ENCODE data around the gene DPH7.

DNA sequence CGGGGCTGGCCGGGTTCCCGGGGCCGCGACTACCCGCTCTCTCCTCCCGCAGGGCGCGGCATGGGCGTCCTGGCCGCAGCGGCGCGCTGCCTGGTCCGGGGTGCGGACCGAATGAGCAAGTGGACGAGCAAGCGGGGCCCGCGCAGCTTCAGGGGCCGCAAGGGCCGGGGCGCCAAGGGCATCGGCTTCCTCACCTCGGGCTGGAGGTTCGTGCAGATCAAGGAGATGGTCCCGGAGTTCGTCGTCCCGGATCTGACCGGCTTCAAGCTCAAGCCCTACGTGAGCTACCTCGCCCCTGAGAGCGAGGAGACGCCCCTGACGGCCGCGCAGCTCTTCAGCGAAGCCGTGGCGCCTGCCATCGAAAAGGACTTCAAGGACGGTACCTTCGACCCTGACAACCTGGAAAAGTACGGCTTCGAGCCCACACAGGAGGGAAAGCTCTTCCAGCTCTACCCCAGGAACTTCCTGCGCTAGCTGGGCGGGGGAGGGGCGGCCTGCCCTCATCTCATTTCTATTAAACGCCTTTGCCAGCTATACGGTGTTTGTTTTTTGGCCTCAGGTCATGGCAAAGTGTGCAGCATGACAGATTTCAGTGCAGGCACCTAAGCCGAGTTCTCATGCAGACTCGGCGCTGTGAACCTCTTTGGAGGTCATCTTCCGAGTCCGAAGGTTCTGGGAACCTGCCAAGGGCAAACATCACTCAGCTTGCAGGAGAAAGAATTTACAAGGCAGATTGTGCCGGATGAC, 26.5 kb downstream of the DPH7 start:
- no peak for TF ChIP-seq POLR2AphosphoS5 (IDR thresholded peaks at IDR 0.05)
- TF ChIP-seq, protein P1, sequence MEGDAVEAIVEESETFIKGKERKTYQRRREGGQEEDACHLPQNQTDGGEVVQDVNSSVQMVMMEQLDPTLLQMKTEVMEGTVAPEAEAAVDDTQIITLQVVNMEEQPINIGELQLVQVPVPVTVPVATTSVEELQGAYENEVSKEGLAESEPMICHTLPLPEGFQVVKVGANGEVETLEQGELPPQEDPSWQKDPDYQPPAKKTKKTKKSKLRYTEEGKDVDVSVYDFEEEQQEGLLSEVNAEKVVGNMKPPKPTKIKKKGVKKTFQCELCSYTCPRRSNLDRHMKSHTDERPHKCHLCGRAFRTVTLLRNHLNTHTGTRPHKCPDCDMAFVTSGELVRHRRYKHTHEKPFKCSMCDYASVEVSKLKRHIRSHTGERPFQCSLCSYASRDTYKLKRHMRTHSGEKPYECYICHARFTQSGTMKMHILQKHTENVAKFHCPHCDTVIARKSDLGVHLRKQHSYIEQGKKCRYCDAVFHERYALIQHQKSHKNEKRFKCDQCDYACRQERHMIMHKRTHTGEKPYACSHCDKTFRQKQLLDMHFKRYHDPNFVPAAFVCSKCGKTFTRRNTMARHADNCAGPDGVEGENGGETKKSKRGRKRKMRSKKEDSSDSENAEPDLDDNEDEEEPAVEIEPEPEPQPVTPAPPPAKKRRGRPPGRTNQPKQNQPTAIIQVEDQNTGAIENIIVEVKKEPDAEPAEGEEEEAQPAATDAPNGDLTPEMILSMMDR (IDR thresholded peaks at IDR 0.05): no peak
- TF ChIP-seq POLR2A (IDR thresholded peaks at IDR 0.05): no peak
- no peak for TF ChIP-seq EP300 (IDR thresholded peaks at IDR 0.05)

Data from sigmoid colon (tissue), 4 donors.